Middle frontal gyrus (tissue), 1 donor: Measurements from ENCODE around the gene LAMTOR1.
A peak's percentile ranks its signal among the peaks of the same experiment; 100 is the strongest.

ENCODE experiments used
- DNase-seq: peaks from one replicate; pipeline ENCODE4 v3.0.0-alpha.2; 2015; ENCODE audit warnings: low spot score; ENCODE audit errors: extremely low spot score

The LAMTOR1 gene

DNA sequence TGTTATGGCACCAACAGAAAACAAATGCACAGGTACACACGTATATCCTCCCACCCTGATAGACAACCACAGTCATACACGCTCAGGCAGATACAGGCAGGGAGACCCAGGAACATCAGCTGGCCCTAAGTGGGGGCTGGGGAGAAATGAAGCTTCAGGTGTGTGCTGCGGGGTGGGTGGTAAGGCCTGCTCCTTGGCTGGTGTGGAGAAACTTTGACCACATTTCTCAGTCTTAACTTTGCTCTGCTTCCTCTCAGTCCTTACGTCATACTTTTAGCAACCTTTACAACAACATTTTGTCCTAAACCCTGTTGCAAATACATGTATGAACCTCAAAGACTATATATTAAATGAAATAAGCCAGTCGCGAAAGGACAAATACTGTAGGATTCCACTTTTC lies 16.1 kb upstream of the LAMTOR1 start:
- no peak for DNase-seq

DNA sequence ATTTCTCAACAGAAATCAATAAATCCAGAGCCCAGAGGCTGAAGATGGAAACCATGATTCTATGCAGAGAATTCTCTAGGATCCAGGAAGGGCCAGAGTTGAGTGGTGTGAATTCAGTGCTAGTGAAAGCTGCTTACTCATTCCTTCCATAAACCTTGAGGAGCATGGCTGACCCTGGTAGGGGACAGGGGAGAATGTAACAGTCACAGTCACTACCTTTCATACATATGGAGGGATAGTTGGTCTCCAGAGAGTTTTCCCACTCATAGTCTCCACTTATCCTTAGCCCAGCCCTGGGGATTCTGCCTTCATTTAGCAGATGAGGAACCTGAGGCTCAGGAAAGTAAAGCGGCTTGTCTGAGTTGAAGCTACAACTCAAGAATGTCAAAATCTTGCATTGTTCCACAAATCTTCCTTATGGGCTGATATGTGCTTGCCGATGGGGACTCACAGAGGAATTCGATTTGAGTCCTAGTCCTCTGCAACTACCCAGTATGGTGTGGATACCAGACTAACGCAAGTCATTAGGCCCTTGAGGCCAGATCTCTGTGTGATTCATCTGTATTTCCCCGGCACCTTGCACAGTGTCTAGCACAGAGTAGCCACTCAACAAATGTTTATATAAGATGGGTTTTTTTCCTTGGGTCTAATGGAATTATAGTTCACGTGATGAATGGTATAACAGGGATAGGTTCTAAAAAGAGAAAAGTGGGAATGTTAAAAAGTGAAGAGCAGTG lies 13.1 kb upstream of the LAMTOR1 start:
- DNase-seq, result no peak

DNA sequence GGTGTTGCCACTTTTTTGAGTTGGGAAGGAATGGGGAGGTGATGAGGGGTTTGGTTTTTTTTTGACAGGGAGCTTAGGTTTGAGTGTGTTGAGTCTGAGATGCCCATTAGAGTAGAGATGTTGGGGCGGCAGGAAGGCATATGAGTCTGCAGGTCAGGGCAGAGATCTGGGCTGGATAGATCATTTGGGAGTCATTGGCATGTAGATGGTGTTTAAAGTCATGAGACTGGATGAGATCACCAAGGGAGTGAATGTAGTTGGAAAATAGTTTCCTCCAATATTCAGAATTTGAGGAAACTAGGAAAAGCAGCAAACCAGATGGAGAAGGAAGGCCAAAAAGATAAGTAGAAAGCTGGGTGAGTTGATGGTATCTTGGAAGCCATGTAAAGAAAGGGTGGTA lies 11.5 kb upstream of the LAMTOR1 start:
- DNase-seq, result no peak

DNA sequence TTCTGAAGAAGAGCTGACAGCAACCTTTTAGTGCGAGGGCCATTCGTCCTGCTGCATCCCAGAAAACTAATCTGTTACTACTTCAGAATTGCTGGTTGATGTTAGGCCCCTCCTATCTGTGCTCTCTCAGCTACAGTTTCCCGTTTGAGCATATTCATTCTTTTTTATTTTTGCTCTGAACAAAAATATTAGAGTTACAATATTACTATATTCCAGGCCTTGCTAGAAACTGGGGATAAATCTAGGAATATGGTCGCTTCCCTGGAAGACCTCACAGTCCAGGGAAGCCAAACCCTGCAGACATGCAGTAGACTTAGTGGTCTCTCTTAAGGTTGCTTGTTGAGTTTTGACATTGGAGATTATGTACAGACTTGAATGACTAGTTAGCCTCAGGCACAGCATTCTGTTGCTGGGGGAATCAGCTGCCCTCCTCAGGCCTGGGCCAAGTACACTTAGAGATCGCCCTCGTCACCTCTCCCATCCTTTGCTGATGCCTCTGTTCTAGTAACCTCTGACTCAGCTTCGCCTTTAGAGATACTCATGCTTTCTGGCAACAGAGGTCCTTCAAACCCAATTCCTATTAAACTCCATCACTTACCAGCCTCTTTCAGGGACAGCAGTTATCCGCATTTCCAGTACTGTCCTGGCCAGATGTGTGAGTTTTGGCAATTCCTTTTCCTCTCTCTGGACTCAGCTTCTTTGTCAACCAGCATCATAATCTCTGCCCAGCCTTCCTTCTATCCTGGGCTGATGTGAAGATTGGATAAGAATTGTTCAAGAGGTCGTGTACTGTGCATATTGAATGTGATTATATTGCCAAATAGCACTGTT lies 10.1 kb upstream of the LAMTOR1 start:
- DNase-seq, result no peak

DNA sequence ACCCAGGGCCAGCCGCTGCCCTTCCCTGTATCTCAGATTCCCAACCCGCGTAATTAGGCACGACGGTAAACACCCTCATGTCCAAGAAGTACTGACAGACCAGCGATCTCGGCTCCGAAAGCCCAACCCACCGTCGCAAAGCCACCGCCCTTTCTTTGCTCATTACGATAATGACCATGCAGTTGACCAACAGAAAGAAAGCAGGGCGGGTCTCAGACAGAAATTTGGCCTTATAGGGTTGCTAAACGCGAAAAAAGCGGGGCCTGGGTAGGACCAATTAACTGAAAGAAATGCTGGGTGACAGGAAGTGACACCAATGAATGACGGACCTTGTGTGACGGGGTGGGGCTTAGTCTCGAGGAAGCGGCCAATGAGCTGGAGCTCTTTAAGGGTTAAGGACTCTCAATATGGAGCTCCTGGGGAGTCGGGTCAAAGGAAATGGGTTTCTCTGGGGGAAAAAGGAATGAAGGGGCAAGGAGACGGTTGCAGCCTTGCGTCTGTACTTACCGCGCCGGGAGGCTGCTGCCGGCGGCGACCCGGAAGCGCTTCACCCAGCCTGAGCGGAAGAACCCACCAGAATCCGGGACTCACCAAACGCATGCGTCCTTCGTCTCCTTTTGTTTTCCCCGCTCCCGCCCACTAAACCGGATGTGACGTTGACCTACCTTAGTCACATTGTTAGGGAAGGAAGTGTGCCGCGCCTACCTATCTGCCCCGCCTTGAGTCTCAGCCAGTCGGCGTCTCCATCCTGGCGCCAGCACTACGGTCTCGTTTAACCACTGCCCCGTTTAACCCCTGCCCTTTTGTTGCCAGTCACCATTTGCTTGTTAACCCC lies 9.3 kb upstream of the LAMTOR1 start, which contains the start of gene ANAPC15:
Gene ANAPC15, minus strand, starts transcription at position 553 of the 835 bp plus-strand sequence. CDS start 1,419 bp downstream, outside the sequence.
- DNase-seq, result peak; percentile 100

DNA sequence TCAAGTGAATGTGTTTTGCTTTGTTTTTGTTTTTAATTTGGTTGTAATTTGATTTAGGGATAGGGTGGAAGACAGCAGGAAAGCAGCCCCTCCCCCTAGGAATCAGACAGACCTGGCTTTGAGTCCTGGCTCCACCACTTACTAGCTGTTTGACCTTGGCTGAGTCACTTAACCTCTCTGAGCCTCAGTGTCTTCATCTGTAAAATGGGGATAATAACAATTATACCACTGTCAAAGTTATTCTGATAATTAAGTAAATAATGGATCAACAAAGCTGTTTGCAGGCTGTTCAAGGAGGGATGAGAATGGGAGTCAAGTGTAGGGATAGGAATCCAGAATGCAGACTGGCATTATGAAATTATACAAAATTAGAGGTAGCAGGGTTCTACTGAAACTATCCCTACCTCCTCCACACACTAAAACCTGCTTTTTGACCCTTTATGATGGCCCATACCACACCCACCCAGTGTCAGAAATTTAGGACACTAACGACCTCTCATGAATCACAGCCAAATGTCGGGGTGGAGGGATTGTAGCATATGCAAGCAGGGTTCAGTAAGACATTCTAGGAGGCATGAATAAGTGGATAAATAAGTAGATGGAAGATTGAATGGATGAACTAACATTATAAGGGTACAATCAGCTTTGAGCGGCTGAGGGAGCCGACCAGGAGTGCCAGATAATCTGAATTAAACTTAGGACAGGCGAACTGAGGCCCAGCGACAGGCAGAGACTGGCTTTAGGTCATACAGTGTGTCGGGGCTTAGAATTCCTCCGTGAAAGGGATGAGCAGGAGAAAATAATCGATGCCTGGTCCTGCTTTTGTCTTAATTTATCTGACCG lies 8.4 kb upstream of the LAMTOR1 start:
- no peak for DNase-seq

DNA sequence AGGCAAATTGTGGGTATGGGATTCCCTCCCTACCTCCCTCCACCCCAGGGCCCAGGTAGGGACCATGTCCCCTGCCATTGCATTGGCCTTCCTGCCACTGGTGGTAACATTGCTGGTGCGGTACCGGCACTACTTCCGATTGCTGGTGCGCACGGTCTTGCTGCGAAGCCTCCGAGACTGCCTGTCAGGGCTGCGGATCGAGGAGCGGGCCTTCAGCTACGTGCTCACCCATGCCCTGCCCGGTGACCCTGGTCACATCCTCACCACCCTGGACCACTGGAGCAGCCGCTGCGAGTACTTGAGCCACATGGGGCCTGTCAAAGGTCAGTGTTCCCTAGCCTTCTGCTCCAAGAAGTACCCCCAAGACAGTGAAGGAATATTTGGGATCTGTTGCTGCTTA lies 2.8 kb upstream of the LAMTOR1 start, which contains the start of gene TOMT:
Gene TOMT, plus strand, starts transcription at position 37 of the 400 bp plus-strand sequence. Its CDS starts 28 bp downstream, at position 65.
- DNase-seq, result no peak

DNA sequence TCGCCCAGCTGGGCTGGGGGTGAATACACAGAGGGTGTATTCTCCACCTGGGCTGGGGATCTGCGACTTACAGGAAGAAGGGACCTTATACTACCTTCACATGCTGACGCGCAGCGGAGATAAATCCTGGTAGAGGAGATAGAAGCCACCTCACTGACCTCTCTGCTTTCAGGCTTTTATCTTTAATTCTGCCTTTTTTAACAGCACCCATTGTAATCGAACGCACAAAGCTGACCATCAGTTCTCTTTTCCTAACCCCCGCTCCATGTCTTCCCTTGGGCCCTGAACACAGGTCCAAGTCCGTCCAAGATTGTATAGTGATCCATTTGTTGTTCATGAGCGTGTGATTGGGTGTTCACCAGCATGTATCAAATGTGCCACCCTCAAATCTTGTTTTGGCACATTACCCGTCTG lies 664 bp upstream of the LAMTOR1 start:
- DNase-seq, result no peak

DNA sequence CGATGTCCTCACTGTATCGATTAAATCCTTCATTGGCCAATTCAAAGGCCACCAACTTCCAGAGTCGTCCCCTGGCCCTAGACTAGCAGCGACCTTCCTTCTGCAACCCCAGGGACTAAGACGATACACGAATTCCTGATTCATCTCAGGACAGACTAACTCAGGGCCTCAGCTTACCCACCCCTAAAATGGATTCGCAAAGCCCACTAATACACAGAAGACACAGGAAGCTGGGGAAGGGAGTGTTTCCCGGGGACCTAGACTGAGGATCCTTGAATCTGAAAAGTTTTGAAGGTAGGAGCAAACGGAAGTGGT lies 509 bp downstream of the LAMTOR1 start:
- DNase-seq, result no peak

DNA sequence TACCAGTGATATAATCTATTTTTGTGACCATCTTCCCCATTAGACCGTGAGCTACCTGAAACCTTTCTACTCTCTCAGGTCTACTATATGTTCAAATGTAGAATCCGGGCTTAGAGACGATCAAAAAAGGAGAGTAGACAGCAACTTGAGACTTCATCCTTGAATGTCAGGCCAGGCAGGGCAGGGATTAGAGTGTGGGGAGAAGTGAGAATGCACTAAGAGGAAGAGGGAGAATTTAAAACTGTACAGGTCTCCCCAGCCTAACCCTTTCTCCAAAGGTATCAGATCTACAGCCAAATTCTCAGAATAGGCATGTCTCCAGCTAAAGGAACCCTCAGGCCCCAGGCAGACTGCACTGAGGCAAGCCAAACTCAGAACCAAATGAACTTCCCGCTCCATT lies 935 bp downstream of the LAMTOR1 start:
- no peak for DNase-seq

DNA sequence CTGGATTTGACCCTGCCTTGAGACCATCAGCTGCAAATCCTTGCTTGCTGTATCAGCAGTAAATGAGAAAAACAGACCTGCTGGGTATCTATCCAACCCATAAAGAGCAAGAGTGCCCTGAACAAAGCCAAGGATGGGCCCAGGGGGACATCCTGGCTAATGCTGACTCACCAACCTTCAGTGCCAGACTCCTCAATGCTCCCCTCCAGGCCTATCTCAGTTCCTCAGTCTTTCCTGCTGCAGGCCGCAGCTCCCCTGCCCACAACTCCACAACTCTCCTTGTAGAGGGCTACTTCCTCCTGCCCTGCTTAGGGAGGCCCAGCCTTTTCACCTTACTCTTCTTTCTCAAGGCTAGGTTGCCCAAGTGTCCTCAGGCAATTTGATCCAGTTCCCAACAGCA lies 2.6 kb downstream of the LAMTOR1 start:
- DNase-seq, result no peak

DNA sequence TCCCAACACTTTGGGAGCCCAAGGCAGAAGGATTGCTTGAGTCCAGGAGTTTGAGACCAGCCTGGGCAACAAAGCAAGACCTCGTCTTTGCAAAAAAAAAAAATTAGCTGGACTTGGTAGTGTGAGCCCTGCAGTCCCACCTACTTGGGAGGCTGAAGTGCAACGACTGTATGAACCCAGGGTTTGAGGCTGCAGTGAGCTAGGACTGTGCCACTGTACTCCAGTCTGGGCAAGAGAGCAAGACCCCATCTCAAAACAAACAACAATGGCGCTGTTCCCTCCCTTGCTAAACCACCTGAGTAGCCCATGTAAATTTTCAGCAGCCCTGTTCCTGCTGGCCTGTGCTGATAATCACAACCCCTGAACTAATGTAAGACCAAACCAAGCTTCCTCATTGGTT lies 3.1 kb downstream of the LAMTOR1 start:
- no peak for DNase-seq

DNA sequence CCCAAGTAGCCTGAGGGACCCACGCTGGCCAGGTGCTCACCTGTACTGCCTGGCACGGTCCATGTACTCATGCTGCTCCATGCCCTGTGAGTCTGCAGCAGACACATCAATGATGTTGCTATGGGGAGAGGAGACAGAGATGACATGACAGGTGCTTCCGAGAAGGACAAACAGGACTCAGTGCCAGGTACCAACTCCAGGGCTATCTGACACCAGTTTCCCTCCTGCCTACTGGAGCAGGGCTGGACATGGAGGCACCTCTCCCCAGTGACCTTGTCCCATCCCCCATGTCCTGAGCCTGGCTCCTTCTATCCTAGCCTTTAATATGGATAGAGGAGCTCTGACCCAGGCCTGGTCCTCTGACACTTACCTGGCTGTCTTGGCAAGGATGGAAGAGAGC lies 4.4 kb downstream of the LAMTOR1 start:
- DNase-seq, result no peak

DNA sequence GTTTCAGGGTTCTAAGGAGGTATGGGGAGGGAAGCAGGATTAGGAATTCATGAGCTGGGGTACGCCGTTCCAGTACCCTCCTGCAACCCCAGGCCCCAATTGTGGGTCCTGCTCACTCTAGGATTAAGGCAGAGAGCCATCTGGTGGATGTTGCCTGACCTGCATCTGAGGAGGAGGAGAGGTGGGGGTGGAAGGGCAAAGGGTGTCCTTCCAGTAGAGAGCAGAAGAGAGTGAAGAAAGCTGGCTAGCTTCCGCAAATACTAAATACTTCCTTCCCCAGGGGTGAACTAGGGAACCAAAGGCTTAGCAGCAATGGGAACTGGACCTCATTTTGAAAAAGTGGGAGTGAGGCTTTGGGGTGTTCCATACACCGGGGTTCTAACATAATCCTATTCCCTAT lies 11.8 kb downstream of the LAMTOR1 start:
- DNase-seq, result no peak

DNA sequence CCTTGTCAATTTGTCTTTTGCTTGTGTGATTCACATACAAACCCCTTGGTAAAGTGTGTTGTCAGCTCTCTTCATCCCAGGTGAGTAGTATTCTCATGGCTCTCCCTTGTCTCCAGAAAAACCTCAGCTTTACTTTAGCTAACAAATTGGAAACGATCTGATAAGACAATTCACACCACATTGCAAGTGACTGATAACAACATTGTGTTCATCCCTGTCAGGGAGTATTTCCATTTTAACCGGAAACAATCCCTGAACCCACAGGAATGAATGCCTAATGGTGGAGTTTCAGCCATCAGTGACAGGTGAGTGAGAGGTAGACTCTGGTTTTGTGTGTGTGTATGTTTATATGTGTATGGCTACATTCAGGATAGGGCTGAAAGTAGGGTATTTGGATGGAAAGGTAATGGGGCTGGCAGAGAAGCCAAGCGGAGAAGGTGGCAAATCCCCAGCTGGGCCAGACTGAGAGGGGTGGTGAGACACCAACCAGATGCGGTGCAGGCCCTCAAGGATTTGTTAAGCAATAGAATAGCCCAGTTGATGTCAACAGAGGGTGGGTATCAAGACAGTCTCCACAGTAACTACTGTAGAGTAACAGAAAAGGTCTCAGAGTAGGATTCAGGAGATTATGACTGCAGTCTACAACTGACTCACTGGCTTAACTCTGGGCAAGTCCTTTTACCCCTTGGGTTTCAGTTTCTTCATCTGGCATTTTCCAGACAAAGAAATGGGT lies 14.9 kb downstream of the LAMTOR1 start:
- no peak for DNase-seq

DNA sequence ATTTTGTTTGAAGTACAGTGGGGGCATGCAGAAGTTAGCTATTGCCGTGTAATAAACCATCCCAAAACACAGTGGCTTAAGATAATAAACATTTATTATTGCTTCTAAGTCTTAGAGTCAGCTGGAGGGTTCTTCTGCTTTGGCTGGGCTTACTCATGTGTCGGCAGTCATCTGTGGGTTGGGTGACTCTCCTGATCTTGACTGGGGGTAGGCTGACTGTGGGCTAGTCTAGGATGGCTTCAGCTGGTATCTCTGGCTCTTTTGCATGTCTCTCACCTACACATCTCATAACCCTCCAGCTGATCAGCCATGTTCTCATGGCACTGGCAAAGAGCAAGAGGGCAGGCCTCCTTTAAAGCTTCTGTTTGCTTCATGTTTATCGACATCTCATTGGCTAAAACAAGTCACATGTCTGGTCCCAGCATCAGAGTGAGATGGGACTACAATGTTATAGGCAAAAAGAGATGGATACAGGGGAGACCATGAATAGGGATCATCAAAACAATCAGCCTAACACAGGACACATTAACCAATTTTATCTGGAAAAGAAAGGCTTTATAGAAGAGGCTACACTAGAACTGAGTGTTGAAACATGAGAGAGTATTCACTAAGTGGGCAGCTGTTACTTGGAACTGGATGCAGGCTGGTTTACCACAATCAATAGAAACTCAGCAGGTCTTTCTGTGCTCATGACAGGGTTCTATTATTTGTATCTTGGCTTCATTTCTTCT lies 17.3 kb downstream of the LAMTOR1 start:
- DNase-seq, result peak; percentile 42

DNA sequence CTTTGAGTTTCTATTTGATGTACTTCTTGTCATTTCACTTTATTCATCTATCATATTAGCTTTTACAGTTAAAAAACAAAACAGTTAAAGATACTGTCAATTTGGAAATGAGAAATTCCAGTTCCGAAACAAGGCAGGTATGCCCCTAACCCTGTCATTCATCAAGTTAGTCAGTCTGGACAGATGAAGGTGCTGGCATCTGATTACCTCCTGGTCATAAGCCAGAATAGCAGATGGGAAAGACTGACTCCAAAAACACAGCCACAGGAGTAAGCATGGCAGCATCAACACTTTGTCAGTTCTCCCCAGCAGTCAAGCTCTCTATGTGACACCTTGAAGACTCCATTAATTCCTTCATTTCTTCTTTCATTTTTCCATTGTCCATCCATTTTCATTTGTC lies 18.1 kb downstream of the LAMTOR1 start:
- DNase-seq, result no peak

DNA sequence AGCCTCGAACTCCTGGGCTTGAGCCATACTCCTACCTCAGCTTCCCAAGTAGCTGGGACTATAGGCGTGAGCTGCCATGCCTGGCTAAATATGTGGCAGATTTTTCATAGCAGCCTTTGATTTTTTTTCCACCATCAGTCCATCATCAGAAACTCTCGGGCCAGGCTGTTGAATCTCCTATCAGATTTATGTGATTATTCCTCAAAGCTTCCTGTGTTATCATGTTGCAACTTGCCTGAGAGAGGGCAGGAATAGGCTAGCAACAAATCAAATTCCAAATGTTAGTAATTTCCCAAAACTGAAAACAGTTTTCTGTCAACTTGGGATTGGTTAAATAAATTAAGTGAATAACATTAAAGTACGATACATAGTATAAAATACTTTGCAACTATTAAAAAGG lies 19.0 kb downstream of the LAMTOR1 start:
- DNase-seq, result no peak

DNA sequence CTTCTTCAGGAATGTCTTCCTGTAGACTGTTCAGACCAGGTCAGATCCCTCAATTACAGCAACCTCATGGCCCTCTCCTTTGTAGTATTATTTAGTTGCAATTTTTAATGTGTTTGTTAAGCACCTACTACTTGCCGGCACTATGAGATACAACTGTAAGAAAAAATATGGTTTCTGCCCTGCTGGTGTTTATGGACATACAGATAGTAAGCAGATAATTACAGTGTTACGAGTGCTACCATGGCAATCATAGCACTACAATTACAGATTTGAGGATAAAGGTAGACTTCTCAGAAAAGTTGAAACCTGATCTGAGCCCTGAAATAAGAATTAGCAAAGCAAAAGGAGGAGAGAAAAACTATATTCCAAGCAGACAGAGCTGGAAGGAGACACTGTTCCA lies 19.7 kb downstream of the LAMTOR1 start:
- DNase-seq, result no peak
